OCI-LY7 (cell line): ENCODE data around the gene MRPS2. TPM values are rescaled to one million over a fixed set of nuclear protein-coding genes. Genes with fewer than 3 reads are reported as not detected.

ENCODE experiments used
- BruUV-seq: library from RNA; stranded (reverse); fragments of 400-500 nt; replicated peaks from 2 replicates; lab custom pipeline; 2021; lab: Mats Ljungman, UMichigan
- CTCF ChIA-PET: fragments of 300-600 bp; sonication (Branson Sonifier 250); formaldehyde crosslinking; loops from one replicate; lab custom pipeline; 2022; ENCODE audit warnings: antibody characterized with exemption; ENCODE audit not compliant: unreplicated experiment; lab: Charles Lee
- POLR2A ChIA-PET: fragments of 300-600 bp; sonication (Branson Sonifier 250); formaldehyde crosslinking; loops from one replicate; lab custom pipeline; 2022; ENCODE audit warnings: antibody characterized with exemption; lab: Charles Lee
- DNase-seq: peaks from one replicate; pipeline ENCODE4 v3.0.0-alpha.2; 2015; ENCODE audit warnings: low spot score
- H2AFZ ChIP-seq: fragments of 200-600 bp; sonication (generic), shearing (Covaris generic); 2 replicates; pipeline ENCODE4 v1.6.1; 2014; ENCODE audit warnings: mild to moderate bottlenecking, antibody characterized with exemption, low read length, moderate library complexity
- H3K27ac ChIP-seq: fragments of 200-600 bp; sonication (generic); 2 replicates; pipeline ENCODE4 v1.5.1; 2014; ENCODE audit warnings: mixed run types, low read depth, mild to moderate bottlenecking, moderate library complexity, low read length, inconsistent platforms; ENCODE audit not compliant: poor library complexity, severe bottlenecking
- H3K36me3 ChIP-seq: fragments of 200-600 bp; sonication (generic); 2 replicates; pipeline ENCODE4 v1.6.1; 2014; ENCODE audit warnings: mild to moderate bottlenecking, antibody characterized with exemption, low read length, moderate library complexity, mixed read lengths; ENCODE audit not compliant: insufficient read depth
- H3K4me1 ChIP-seq: fragments of 200-600 bp; sonication (generic); 2 replicates; pipeline ENCODE4 v1.5.1; 2014; ENCODE audit warnings: mild to moderate bottlenecking, low read length; ENCODE audit not compliant: insufficient read depth, poor library complexity, severe bottlenecking
- H3K4me2 ChIP-seq: fragments of 200-600 bp; sonication (generic); 2 replicates; pipeline ENCODE4 v1.6.1; 2014; ENCODE audit warnings: mild to moderate bottlenecking, low read length
- H3K4me3 ChIP-seq: fragments of 200-600 bp; sonication (generic); 2 replicates; pipeline ENCODE4 v1.5.1; 2014; ENCODE audit warnings: mild to moderate bottlenecking, low read depth, low read length; ENCODE audit not compliant: poor library complexity, severe bottlenecking
- H3K79me2 ChIP-seq: fragments of 200-600 bp; sonication (generic); 2 replicates; pipeline ENCODE4 v1.6.1; 2016; ENCODE audit warnings: low read depth, mild to moderate bottlenecking, low read length, moderate library complexity, mixed read lengths; ENCODE audit not compliant: insufficient read depth
- H3K9me2 ChIP-seq: fragments of 200-600 bp; sonication (generic); 2 replicates; pipeline ENCODE4 v1.6.1; 2016; ENCODE audit warnings: mild to moderate bottlenecking, low read length, mixed read lengths; ENCODE audit not compliant: insufficient read depth
- H3K9me3 ChIP-seq: fragments of 200-600 bp; sonication (generic); 2 replicates; pipeline ENCODE4 v1.6.1; 2014; ENCODE audit warnings: mild to moderate bottlenecking, mixed run types, low read length, mixed read lengths
- H4K20me1 ChIP-seq: fragments of 200-600 bp; sonication (generic); 2 replicates; pipeline ENCODE4 v1.6.1; 2014; ENCODE audit warnings: mild to moderate bottlenecking, antibody characterized with exemption, low read length, moderate library complexity, mixed read lengths; ENCODE audit not compliant: insufficient read depth
- EZH2phosphoT487 ChIP-seq: fragments of 200-600 bp; sonication (generic); IDR thresholded peaks from 2 replicates; pipeline ENCODE4 v1.6.1; 2018; ENCODE audit warnings: low read depth, borderline replicate concordance, mild to moderate bottlenecking, mixed run types, antibody characterized with exemption, low read length, moderate library complexity, mixed read lengths
- intact Hi-C: fragments of 100-400 bp; cut with micrococcal nuclease; formaldehyde crosslinking; loops from one replicate; pipeline ENCODE4 v1.10.0; 2022; ENCODE audit not compliant: unreplicated experiment
- total RNA-seq, 2 experiments: library from RNA; depleted of rRNA in 1 of 2; stranded (reverse); fragments of >200 nt in 1 of 2; shearing (Covaris generic) in 1 of 2; gene quantifications; 2 replicates each; pipeline ENCODE4 v1.2.3, GENCODE V29; 2014 to 2022
- TF ChIP-seq, protein P1 (sequence below): fragments of 200-600 bp; sonication (generic); conservative IDR thresholded peaks from 2 replicates; pipeline ENCODE4 v1.5.1; 2014; ENCODE audit warnings: mild to moderate bottlenecking, antibody characterized with exemption, low read length, moderate library complexity, mixed read lengths

The MRPS2 gene
- total RNA-seq, 2 experiments from 2014 or later, result 42.7 to 55.7 TPM

DNA sequence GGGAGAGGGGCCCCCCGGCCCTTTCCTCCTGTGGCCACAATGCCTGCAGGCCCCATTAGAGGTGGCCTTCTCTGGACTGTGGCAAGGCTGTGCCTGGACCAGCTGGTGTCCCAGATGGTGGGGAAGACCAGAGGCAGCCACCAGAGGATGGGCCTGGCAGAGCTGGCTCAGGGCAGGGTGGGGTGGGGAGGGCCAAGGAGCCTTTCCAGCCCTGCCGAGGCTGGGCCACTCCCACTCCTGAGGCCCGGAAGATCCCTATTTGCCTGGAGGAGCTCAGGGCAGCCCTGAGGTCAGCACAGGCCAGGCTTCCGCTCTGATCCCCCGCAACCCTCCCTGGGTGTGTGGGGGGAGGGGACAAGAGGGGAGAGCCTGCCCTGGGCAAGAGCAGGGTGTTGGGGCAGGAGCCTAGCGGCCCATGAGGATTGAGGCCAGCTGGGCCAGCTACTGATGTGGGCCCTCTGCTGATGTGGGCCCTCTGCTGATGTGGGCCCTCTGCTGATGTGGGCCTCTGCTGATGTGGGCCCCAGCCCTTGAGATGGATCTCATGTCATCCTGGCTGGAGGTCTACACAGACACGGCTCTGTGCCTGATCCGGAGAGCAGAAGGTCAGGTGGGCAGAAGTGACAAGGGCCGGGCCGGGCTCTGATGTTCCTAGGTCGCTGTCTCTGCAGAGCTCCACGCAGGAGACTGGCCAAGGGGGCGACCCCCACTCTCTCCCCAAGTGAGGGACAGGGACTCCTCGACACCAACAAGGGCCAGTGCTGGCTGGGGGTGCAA lies 6.0 kb downstream of the MRPS2 start:
- Histone ChIP-seq H3K9me3 (no peaks in the 10 kb centered on the region), H3K79me2 (peaks cover 6% of the 10 kb centered on the region; the same call in 1 of the 2 replicates), H4K20me1 (no peaks in the 10 kb centered on the region), H3K36me3 (peaks cover 41% of the 10 kb centered on the region), H3K4me1 (peaks cover 6% of the 10 kb centered on the region), H2AFZ (no peak overlapping the region), H3K27ac (no peak overlapping the region), H3K4me3 (no peak overlapping the region), H3K4me2 (no peak overlapping the region), H3K9me2 (no peaks in the 10 kb centered on the region)
- BruUV-seq, result no TSS peak
- ChIA-PET POLR2A (no interaction called here), CTCF (no interaction called here)
- intact Hi-C loops, result no loop called here
- DNase-seq, result no peak
- TF ChIP-seq EZH2phosphoT487, result no peak
- TF ChIP-seq, protein P1, sequence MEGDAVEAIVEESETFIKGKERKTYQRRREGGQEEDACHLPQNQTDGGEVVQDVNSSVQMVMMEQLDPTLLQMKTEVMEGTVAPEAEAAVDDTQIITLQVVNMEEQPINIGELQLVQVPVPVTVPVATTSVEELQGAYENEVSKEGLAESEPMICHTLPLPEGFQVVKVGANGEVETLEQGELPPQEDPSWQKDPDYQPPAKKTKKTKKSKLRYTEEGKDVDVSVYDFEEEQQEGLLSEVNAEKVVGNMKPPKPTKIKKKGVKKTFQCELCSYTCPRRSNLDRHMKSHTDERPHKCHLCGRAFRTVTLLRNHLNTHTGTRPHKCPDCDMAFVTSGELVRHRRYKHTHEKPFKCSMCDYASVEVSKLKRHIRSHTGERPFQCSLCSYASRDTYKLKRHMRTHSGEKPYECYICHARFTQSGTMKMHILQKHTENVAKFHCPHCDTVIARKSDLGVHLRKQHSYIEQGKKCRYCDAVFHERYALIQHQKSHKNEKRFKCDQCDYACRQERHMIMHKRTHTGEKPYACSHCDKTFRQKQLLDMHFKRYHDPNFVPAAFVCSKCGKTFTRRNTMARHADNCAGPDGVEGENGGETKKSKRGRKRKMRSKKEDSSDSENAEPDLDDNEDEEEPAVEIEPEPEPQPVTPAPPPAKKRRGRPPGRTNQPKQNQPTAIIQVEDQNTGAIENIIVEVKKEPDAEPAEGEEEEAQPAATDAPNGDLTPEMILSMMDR, result no peak

DNA sequence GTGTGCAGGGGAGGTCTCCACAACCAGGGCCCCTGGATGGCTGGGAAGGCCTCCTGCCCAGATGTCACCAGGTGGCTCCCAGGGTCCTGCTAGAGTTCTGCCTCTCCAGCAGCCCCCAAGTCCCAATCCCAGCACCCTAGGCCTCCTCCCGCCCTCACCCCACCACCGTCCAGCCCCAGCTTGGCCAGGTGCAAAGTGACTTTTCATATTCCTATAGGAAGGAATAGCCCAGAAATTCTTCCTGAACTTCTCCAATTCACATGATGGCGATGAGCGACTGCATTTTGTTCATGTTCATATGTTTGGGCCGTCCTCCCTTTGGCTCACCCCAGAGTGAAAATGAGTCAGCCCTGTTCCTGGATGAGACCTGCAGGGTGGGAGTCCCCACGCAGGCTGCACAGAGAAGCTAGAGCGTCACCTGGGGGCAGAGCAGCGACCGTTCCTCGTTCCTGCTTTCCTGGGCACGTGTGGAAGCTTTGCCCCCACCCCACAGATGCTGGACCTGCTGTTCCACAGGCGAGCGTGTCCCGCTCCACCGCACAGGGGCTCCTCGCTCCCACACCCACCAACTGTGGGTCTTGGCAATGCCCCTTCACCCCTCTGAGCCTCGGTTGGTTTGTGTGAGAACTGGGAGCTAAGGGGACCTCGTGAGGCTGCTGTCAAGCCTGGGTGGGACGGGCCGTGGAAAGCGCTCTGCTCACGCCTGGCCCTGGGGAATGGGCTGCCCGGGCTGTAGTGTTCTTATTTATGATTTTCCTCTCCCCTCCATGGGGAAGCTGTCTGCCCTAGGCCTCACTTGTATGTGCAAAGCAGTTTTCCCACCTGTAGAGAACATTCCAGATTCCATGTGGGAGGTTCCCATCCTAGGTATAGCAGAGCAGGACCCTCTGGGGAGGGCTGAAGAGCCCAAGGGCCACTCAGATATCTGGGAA lies 6.9 kb downstream of the MRPS2 start:
- Histone ChIP-seq H3K79me2 (no peaks in the 10 kb centered on the region; the same call in 1 of the 2 replicates), H3K27ac (no peak overlapping the region), H2AFZ (no peak overlapping the region), H3K9me3 (no peaks in the 10 kb centered on the region), H4K20me1 (no peaks in the 10 kb centered on the region), H3K4me3 (no peak overlapping the region), H3K9me2 (no peaks in the 10 kb centered on the region), H3K4me2 (no peak overlapping the region), H3K36me3 (peaks cover 34% of the 10 kb centered on the region), H3K4me1 (no peaks in the 10 kb centered on the region)
- POLR2A ChIA-PET, result no interaction called here
- CTCF ChIA-PET, result no interaction called here
- BruUV-seq, result no TSS peak
- intact Hi-C loops, result no loop called here
- no peak for TF ChIP-seq EZH2phosphoT487
- TF ChIP-seq, protein P1, result no peak
- DNase-seq, result no peak
